H1 (cell line): ENCODE measurements around the gene HSPA12A. TPM values are rescaled to one million over a fixed set of nuclear protein-coding genes. Genes with fewer than 3 reads are reported as not detected.

ENCODE experiments used
- NANOG ChIP-seq: IDR thresholded peaks from 2 replicates; pipeline ENCODE4 v1.6.1; 2011; ENCODE audit warnings: low read length, low read depth, mild to moderate bottlenecking, inconsistent platforms; ENCODE audit not compliant: insufficient read depth, poor library complexity, severe bottlenecking
- polyA plus RNA-seq, 7 experiments: library from polyadenylated mRNA; depleted of rRNA in 3 of 7; stranded (reverse) in 5 of 7; unstranded in 2 of 7; fragments of >200 nt in 5 of 7; fragments of 200-250 nt in 2 of 7; gene quantifications; 1 replicate in 5 of 7; 2 replicates in 1 of 7; 4 replicates in 1 of 7; pipeline versions ENCODE4 v1.2.1 to v1.2.3, GENCODE V29; 2011 to 2013; ENCODE audit warnings: missing spikeins in 2 of 7, mixed read lengths in 2 of 7
- total RNA-seq: library from RNA; stranded (reverse); fragmentation: NEBNext Ultra II Directional; extraction: Animal tissue kit (Norgen Biotek cat#: 25700); gene quantifications from 2 replicates; pipeline ENCODE4 v1.2.1, GENCODE V29; 2021

The HSPA12A gene
- total and polyA plus RNA-seq, 2 of the 8 experiments (the other 6 are each of a cell fraction or from before 2014, with no cell fraction given) = 3.1 to 6.9 TPM

GRCh38 chr10:116684781-116685180 is 57.6 kb downstream of the HSPA12A start (continued):
- TF ChIP-seq NANOG = no peak
- TF ChIP-seq, all 59 proteins: peak for 0
